ENCODE results near the gene RAE1.
"Not testable (repeated sequence)": the region's sequence is repeated elsewhere in the genome, so short reads cannot be mapped to it uniquely, and the experiment has no call there.

The RAE1 gene

GRCh38 chr20:57416296-57417022 lies 65.4 kb downstream of the RAE1 start:
- peaks cover 17% of the 10 kb centered on the region for H3K4me1 Mint-ChIP-seq
- no peak overlapping the region for H3K4me3 Mint-ChIP-seq
- H3K9me3 Mint-ChIP-seq, result no peaks in the 10 kb centered on the region
- H3K36me3 Mint-ChIP-seq, result no peaks in the 10 kb centered on the region
- H3K27me3 Mint-ChIP-seq, result no peaks in the 10 kb centered on the region
- no peak overlapping the region for H3K27ac Mint-ChIP-seq
- ATAC-seq, result no peak

GRCh38 chr20:57417051-57417689 lies 66.1 kb downstream of the RAE1 start:
- H3K4me3 Mint-ChIP-seq, result no peak overlapping the region
- no peak overlapping the region for H3K27ac Mint-ChIP-seq
- no peaks in the 10 kb centered on the region for H3K27me3 Mint-ChIP-seq

GRCh38 chr20:57417830-57418780 lies 67.0 kb downstream of the RAE1 start:
- Mint-ChIP-seq H3K27me3 (no peaks in the 10 kb centered on the region), H3K4me3 (no peak overlapping the region), H3K27ac (no peak overlapping the region), H3K36me3 (no peaks in the 10 kb centered on the region), H3K9me3 (no peaks in the 10 kb centered on the region), H3K4me1 (peaks cover 10% of the 10 kb centered on the region)
- ATAC-seq, result no peak

More at GRCh38 chr20:57417051-57417689, 66.1 kb downstream of the RAE1 start:
- no peaks in the 10 kb centered on the region for H3K36me3 Mint-ChIP-seq
- ATAC-seq, result no peak
- H3K4me1 Mint-ChIP-seq, result peaks cover 16% of the 10 kb centered on the region
- H3K9me3 Mint-ChIP-seq, result no peaks in the 10 kb centered on the region

- not testable (repeated sequence) for H3K27ac Mint-ChIP-seq, H3K9me3 Mint-ChIP-seq, ATAC-seq, H3K36me3 Mint-ChIP-seq, H3K27me3 Mint-ChIP-seq, H3K4me3 Mint-ChIP-seq
- H3K4me1 Mint-ChIP-seq, result peaks cover 17% of the 10 kb centered on the region
Measured at GRCh38 chr20:57419479-57419878, 68.4 kb downstream of the RAE1 start.

- Mint-ChIP-seq H3K27ac (peak overlapping the region; percentile 17), H3K27me3 (no peaks in the 10 kb centered on the region)
Measured at GRCh38 chr20:57420571-57421252, 69.7 kb downstream of the RAE1 start.

GRCh38 chr20:57421253-57422220 lies 70.5 kb downstream of the RAE1 start:
- H3K27ac Mint-ChIP-seq, result no peak overlapping the region
- no peak overlapping the region for H3K4me3 Mint-ChIP-seq
- H3K9me3 Mint-ChIP-seq, result no peaks in the 10 kb centered on the region
- H3K27me3 Mint-ChIP-seq, result no peaks in the 10 kb centered on the region
- peak; percentile 4 for ATAC-seq
- no peaks in the 10 kb centered on the region for H3K36me3 Mint-ChIP-seq
- peaks cover 36% of the 10 kb centered on the region for H3K4me1 Mint-ChIP-seq

More at GRCh38 chr20:57420571-57421252, 69.7 kb downstream of the RAE1 start:
- Mint-ChIP-seq H3K4me3 (no peak overlapping the region), H3K9me3 (no peaks in the 10 kb centered on the region), H3K4me1 (peaks cover 27% of the 10 kb centered on the region), H3K36me3 (no peaks in the 10 kb centered on the region)
- ATAC-seq, result peak; percentile 25

- no peak overlapping the region for H3K27ac Mint-ChIP-seq
- H3K27me3 Mint-ChIP-seq, result no peaks in the 10 kb centered on the region
- H3K36me3 Mint-ChIP-seq, result no peaks in the 10 kb centered on the region
- H3K9me3 Mint-ChIP-seq, result no peaks in the 10 kb centered on the region
- no peak for ATAC-seq
- H3K4me3 Mint-ChIP-seq, result no peak overlapping the region
- peaks cover 43% of the 10 kb centered on the region for H3K4me1 Mint-ChIP-seq
Measured at GRCh38 chr20:57422254-57422653, 71.2 kb downstream of the RAE1 start.

GRCh38 chr20:57425150-57426013 lies 74.3 kb downstream of the RAE1 start:
- no peaks in the 10 kb centered on the region for H3K36me3 Mint-ChIP-seq
- peaks cover 67% of the 10 kb centered on the region for H3K4me1 Mint-ChIP-seq
- H3K27ac Mint-ChIP-seq, result peak overlapping the region; percentile 34
- no peak overlapping the region for H3K4me3 Mint-ChIP-seq
- no peaks in the 10 kb centered on the region for H3K9me3 Mint-ChIP-seq
- H3K27me3 Mint-ChIP-seq, result no peaks in the 10 kb centered on the region
- ATAC-seq, result peak; percentile 28

- H3K36me3 Mint-ChIP-seq, result no peaks in the 10 kb centered on the region
- no peak for ATAC-seq
- H3K4me1 Mint-ChIP-seq, result peaks cover 64% of the 10 kb centered on the region
- no peaks in the 10 kb centered on the region for H3K9me3 Mint-ChIP-seq
- H3K4me3 Mint-ChIP-seq, result no peak overlapping the region
- no peak overlapping the region for H3K27ac Mint-ChIP-seq
- no peaks in the 10 kb centered on the region for H3K27me3 Mint-ChIP-seq
Measured at GRCh38 chr20:57426271-57426689, 75.2 kb downstream of the RAE1 start.

- Mint-ChIP-seq H3K36me3 (no peaks in the 10 kb centered on the region), H3K4me3 (no peak overlapping the region), H3K4me1 (peaks cover 67% of the 10 kb centered on the region), H3K9me3 (no peaks in the 10 kb centered on the region), H3K27ac (peak overlapping the region; percentile 30), H3K27me3 (no peaks in the 10 kb centered on the region)
- ATAC-seq, result no peak
Measured at GRCh38 chr20:57426831-57427230, 75.8 kb downstream of the RAE1 start.

GRCh38 chr20:57428324-57429158 lies 77.5 kb downstream of the RAE1 start:
- H3K36me3 Mint-ChIP-seq, result no peaks in the 10 kb centered on the region
- H3K4me1 Mint-ChIP-seq, result peaks cover 83% of the 10 kb centered on the region
- H3K27ac Mint-ChIP-seq, result no peak overlapping the region
- no peak overlapping the region for H3K4me3 Mint-ChIP-seq
- no peaks in the 10 kb centered on the region for H3K9me3 Mint-ChIP-seq
- ATAC-seq, result no peak
- no peaks in the 10 kb centered on the region for H3K27me3 Mint-ChIP-seq
